CD4-positive, alpha-beta T cell treated with Interferon gamma for 1 hour (primary cell): Measurements from ENCODE around the gene MROH8.
"Not testable (repeated sequence)": the region's sequence is repeated elsewhere in the genome, so short reads cannot be mapped to it uniquely, and the experiment has no call there.

ENCODE experiments used
- DNase-seq: peaks from one replicate; pipeline ENCODE4 v3.0.0-alpha.2; 2020

The MROH8 gene

GRCh38 chr20:37152284-37152683 is 27.1 kb downstream of the MROH8 start:
- no peak for DNase-seq

- no peak for DNase-seq
Measured at GRCh38 chr20:37151529-37151928, 27.8 kb downstream of the MROH8 start.

GRCh38 chr20:37150864-37151263 is 28.5 kb downstream of the MROH8 start:
- DNase-seq: not testable (repeated sequence)

- DNase-seq: no peak
Measured at GRCh38 chr20:37147250-37147649, 32.1 kb downstream of the MROH8 start.

- DNase-seq: no peak
Measured at GRCh38 chr20:37144856-37145404, 34.4 kb downstream of the MROH8 start.

- no peak for DNase-seq
Measured at GRCh38 chr20:37142708-37143107, 36.6 kb downstream of the MROH8 start.

- no peak for DNase-seq
Measured at GRCh38 chr20:37137547-37137946, 41.8 kb downstream of the MROH8 start.

GRCh38 chr20:37133952-37134351 is 45.4 kb downstream of the MROH8 start:
- DNase-seq: no peak

GRCh38 chr20:37131486-37131885 is 47.9 kb downstream of the MROH8 start:
- no peak for DNase-seq

- no peak for DNase-seq
Measured at GRCh38 chr20:37128803-37129202, 50.5 kb downstream of the MROH8 start.

GRCh38 chr20:37126290-37126689 is 53.1 kb downstream of the MROH8 start:
- not testable (repeated sequence) for DNase-seq

- DNase-seq: peak; percentile 49
Measured at GRCh38 chr20:37123441-37123840, 55.9 kb downstream of the MROH8 start.

GRCh38 chr20:37120497-37120896 is 58.9 kb downstream of the MROH8 start:
- no peak for DNase-seq

- DNase-seq: no peak
Measured at GRCh38 chr20:37119356-37120036, 59.9 kb downstream of the MROH8 start.

- no peak for DNase-seq
Measured at GRCh38 chr20:37114012-37114411, 65.3 kb downstream of the MROH8 start.

GRCh38 chr20:37111926-37112455 is 67.4 kb downstream of the MROH8 start:
- DNase-seq: no peak

- no peak for DNase-seq
Measured at GRCh38 chr20:37108676-37109075, 70.7 kb downstream of the MROH8 start.

- DNase-seq: no peak
Measured at GRCh38 chr20:37102571-37102970, 76.8 kb downstream of the MROH8 start.

- no peak for DNase-seq
Measured at GRCh38 chr20:37096415-37097041, 82.8 kb downstream of the MROH8 start.

GRCh38 chr20:37095599-37096414 is 83.5 kb downstream of the MROH8 start, which contains the start of gene RBL1:
Gene RBL1 (minus strand): TSS chr20:37095997. CDS start chr20:37095928, 69 bp downstream.
- DNase-seq: peak; percentile 84

- peak; percentile 55 for DNase-seq
Measured at GRCh38 chr20:37095108-37095598, 84.2 kb downstream of the MROH8 start.

GRCh38 chr20:37090407-37090806 is 88.9 kb downstream of the MROH8 start:
- DNase-seq: no peak

- DNase-seq: peak; percentile 17
Measured at GRCh38 chr20:37081717-37082289, 97.5 kb downstream of the MROH8 start.
